NCI-H1105 (cell line): ENCODE results near the gene DDIT3.

Experiments
- DNase-seq: peaks from one replicate; lab custom pipeline; 2025; lab: John Stamatoyannopoulos, UW

Gene DDIT3

GRCh38 chr12:57467212-57467874, 53.0 kb downstream of the DDIT3 start:
- no peak for DNase-seq
